ENCODE measurements around the gene TAS2R16.
"Not testable (repeated sequence)": the region's sequence is repeated elsewhere in the genome, so short reads cannot be mapped to it uniquely, and the experiment has no call there.

TAS2R16 gene

DNA sequence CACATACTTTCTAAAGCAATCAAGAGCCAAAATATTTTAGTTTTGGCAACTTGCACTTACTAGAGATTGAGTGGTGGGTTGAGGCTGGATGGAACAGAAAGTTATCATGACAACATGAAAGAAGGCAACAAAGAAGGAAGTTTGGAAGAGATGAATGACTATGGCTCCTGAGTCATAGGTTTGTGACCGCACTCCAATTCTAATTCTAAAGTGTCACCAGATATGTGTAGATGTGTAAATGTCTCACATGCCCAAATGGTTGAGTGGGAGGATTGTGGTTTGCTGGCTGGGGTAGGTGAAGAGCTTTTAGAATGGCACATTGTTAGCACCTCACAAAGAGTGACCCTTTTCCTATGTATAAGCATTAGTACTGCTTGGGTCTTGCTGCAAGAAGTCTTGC is 20.2 kb downstream of the TAS2R16 start:
- FAIRE-seq (no peak), DNase-seq (ENCODE audit: insufficient read length, low spot score) (no peak)
- TF ChIP-seq CTCF (IDR thresholded peaks at IDR 0.05; ENCODE audit: insufficient read depth, missing control alignments): no peak

DNA sequence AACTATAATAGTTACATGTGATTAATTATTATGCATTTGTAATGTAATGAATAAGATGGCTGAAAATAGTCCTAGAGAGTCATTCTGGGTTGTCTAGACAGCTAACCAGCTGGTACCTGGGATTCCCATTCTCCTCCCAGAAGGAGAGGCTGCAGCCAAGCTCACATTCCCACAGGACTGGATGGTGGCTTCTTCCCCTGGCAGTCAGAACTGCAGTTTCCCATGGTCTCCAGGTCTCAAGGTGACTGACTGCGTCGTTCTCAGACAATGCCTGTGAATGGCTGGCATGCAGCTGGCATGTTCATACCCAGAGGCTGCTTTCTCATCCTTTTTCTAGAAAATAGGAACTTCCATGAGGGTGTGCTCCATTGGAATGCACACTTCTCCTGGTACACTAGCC is 21.3 kb downstream of the TAS2R16 start:
- DNase-seq (ENCODE audit: insufficient read length, low spot score) (no peak), FAIRE-seq (no peak)
- no peak for TF ChIP-seq CTCF (IDR thresholded peaks at IDR 0.05; ENCODE audit: insufficient read depth, missing control alignments)

DNA sequence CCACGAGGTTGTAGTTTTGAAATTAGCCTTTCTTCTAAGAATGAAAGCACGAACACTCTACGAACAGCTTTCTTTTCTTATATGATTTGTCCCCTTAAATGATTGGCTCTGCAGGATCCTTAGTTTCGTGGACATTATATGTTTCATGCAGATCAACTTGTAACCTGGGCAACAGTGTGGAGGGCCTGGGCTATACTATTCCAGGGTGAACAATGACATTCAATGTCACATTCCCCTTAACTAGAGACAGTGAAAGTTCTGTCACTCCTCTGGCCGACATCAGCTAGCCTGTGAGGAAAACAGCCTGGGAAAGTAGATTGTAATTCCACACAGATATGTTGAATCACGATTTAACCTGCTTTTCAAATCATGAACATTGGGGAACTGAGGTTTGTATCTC is 23.4 kb downstream of the TAS2R16 start:
- no peak for TF ChIP-seq CTCF (IDR thresholded peaks at IDR 0.05; ENCODE audit: insufficient read depth, missing control alignments)
- DNase-seq (ENCODE audit: insufficient read length, low spot score) (no peak), FAIRE-seq (no peak)

DNA sequence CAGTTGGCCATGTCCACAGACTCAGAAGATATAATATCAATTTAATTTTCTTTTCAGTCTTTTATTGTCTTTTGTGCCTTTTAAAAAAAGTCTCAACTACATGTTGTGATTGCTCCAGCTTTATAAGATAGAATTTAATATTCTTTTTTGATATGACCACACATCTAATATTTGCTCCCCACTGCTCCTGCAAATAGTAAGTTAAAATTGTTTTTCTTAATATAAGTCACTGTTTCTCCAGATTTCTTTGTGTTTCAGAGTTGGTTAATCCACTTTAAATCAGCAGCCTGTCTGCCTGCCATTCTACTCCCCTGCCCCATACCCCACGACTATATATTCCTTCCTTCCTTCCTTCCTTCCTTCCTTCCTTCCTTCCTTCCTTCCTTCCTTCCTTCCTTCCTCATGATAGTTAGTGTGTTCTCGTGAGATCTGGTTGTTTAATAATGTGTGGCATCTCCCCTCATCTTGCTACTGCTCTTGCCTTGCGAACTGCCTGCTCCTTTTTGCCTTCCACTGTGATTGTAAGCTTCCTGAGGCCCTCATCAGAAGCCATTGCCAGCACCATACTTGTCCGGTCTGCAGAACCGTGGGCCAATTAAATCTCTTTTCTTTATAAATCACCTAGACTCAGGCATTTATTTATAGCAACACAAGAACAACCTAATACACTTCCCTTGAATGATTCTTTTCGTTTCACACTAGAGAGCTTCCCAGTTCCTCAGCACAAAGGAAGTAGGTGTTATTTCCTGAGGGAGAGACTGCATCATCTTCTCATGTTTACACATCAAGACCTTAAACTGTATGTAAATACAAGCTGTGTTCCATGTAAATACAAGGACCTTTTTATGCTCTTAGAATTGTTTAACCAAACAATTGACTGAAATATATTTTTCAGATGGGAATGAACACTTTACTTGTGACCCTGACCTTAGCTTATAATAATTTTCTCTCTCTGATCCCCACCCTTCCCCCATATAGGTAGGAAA is 24.5 kb downstream of the TAS2R16 start:
- DNase-seq (ENCODE audit: insufficient read length, low spot score): no peak
- FAIRE-seq: no peak
- TF ChIP-seq CTCF (IDR thresholded peaks at IDR 0.05; ENCODE audit: insufficient read depth, missing control alignments): no peak

- no peak for DNase-seq (ENCODE audit: insufficient read length, low spot score)
- FAIRE-seq: no peak
- no peak for TF ChIP-seq CTCF (IDR thresholded peaks at IDR 0.05; ENCODE audit: insufficient read depth, missing control alignments)
Measured at GRCh38 chr7:122968389-122968788, 27.1 kb downstream of the TAS2R16 start.

DNA sequence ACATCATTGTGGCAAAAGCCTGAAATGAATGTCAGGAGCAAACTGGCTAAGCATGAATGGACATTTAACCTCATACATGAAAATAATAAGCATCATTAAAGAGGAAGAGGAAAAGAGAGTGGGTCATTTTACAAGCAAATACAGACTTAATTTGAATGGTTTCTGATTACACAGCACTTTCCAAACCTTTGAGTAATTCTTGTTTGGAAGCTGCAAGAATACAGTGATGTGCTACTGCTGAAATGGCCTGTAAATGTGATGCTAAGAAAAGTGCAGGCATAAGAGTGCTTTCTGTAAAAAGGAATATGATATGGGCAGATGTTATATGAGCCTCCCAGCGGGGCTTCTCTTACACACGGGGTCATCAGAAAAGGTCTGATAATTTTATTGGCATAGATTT is 30.2 kb downstream of the TAS2R16 start:
- no peak for FAIRE-seq
- no peak for TF ChIP-seq CTCF (IDR thresholded peaks at IDR 0.05; ENCODE audit: insufficient read depth, missing control alignments)
- no peak for DNase-seq (ENCODE audit: insufficient read length, low spot score)

DNA sequence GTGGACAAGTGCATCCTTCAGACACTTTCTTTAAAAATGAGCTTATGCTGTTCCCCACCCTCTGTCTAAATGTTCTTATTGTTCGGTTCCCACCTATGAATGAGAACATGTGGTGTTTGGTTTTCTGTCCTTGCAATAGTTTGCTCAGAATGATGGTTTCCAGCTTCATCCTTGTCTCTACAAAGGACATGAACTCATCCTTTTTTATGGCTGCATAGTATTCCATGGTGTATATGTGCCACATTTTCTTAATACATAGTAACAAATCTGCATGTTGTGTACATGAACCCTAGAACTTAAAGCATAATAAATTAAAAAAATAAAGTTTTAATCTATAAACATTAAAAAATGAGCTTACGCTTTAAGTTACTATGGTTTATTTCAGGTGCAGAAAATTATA is 41.8 kb downstream of the TAS2R16 start:
- not testable (repeated sequence) for DNase-seq (ENCODE audit: insufficient read length, low spot score); FAIRE-seq
